ENCODE results near the gene TEDC2.
"Not testable (repeated sequence)": the region's sequence is repeated elsewhere in the genome, so short reads cannot be mapped to it uniquely, and the experiment has no call there.

TEDC2 gene

DNA sequence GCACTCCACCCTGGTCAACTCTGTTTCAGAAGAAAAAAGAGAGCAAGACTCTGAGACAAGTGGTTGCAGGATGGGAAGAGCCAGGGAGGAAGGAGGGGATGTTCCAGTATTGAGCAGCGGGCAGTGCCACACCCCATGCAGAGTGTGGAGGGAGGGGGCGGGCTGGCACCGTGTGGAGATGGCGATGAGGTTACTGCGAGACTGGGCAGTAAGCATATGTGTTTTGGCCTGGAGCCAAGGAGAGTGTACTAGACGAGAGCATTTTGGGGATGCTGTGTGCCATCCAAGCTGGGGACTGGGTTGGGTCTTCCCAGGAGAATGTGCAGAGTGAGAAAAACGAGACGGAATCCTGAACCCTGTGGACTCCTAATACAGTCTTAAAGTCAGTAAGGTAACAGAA, 18.4 kb downstream of the TEDC2 start:
- no peak for DNase-seq

DNA sequence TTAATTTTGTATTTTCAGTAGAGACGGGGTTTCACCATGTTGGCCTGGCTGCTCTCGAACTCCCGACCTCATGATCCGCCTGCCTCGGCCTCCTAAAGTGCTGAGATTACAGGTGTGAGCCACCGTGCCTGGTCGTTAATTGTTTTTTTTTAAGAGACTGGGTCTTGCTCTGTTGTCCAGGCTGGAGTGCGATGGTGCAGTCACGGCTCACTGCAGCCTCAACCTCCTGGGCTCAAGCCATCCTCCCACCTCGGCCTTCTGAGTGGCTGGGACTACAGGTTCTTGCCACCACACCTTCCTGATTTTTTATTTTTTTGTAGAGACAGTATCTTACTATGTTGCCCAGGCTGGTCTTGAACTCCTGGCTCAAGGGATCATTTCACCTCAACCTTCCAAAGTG, 20.1 kb downstream of the TEDC2 start:
- DNase-seq: not testable (repeated sequence)

- DNase-seq: peak; percentile 17
Observed at GRCh38 chr16:2480948-2481347, 21.0 kb downstream of the TEDC2 start.

- peak; percentile 15 for DNase-seq
Observed at GRCh38 chr16:2481676-2482075, 21.8 kb downstream of the TEDC2 start.

DNA sequence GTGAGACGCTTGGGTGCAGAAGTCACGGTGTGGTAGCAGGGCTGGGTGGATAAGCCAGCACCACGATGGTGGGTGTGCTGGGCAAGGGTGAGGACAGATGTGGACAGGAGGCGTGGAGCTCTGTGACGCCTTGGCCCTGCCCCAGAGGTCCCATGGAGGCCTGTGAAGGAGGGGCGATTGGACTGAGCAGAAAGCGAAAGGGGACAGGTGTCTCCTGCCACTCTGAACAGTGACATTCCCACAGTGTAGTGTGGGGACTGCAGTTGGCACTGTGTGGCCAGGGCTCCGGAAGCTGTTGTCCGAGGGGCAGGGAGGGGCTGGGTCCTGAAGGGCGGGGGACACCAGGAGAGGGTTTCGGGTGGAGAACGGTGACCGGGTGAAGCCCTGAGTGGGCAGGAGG, 22.3 kb downstream of the TEDC2 start:
- peak; percentile 34 for DNase-seq

GRCh38 chr16:2482708-2483534, 23.0 kb downstream of the TEDC2 start:
- DNase-seq: peak; percentile 89

DNA sequence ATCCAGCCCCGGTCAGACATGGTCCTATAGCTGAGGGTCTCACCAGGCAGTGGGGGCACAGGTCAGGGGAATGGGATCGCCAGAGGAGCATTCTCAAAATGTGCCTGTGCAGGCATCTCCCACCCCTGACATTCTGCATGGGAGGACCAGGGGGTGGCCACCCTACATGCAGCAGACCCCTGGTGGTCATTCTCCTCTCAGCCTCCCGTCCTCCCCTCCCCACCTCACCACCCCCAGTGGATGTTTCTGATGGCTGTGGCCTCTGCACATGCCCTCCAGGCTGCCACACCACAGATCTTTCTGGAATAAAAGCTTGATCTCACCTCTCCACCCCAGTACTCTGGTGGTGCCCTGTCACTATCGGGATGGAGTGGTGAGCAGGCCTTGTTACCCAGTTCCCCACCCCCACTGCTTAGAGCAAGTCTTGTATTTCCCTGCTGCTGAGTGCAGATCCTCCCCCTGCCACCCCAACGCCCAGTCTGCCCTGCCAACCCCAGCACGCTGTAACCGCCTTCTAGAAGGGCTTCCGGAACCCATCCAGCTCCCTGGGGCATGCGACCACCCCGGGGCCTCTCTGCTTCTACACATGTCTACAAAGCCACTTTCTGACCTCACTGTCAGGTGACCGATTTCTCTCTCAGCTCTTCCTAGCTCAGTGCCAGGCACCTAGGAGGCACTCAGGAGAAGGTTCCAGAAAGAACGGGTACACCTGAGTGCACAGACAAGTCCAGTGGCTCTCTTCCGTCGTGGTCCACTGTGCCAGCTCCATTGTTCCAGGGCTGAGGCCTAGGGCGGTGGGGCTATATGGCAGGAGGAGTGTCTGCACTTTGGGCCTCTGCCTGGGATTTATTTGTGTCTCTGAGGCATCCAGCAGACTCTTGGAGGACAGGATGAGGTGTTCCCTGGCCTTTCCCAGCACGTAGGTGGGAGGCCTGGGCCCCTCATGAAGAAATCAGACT, 24.3 kb downstream of the TEDC2 start:
- peak; percentile 22 for DNase-seq

GRCh38 chr16:2484898-2485508, 25.1 kb downstream of the TEDC2 start:
- no peak for DNase-seq

GRCh38 chr16:2485811-2486507, 26.1 kb downstream of the TEDC2 start:
- no peak for DNase-seq

GRCh38 chr16:2486645-2487516, 27.0 kb downstream of the TEDC2 start:
- no peak for DNase-seq

GRCh38 chr16:2487517-2487842, 27.6 kb downstream of the TEDC2 start:
- DNase-seq: no peak

DNA sequence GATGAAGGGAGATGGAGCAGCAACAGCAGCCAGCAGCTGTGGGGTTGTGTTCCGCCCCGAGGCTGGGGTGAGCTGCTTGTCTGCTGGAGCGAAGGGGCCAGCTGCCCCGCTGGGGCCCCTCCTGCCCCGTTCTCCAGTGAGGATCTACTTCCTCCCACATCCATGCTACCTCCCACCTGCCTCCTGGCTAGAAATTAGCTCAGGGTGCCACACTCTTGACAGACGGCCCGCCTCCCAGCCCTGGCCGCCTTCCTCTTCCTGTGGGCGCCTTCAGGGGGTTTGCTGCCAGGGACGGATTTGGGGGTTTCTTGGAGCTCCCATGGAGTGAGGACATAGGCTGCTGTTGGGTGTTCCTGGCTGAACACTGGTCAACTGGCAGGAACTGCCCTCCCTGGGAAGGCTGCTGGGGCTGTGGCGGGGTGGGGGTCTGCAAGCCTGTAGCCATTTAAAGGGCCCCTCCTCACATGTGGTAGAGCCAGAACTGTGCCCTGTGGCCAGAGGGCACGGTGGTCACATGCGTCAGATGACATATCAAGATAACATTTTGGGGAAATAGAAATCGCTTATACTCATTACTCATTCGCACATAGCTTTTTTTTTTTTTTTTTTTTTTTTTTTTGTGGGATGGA, 28.1 kb downstream of the TEDC2 start:
- DNase-seq: peak; percentile 46

GRCh38 chr16:2489581-2489980, 29.7 kb downstream of the TEDC2 start:
- DNase-seq: no peak

- DNase-seq: no peak
Observed at GRCh38 chr16:2490190-2491105, 30.5 kb downstream of the TEDC2 start.

- no peak for DNase-seq
Observed at GRCh38 chr16:2492292-2492691, 32.4 kb downstream of the TEDC2 start.

- DNase-seq: no peak
Observed at GRCh38 chr16:2493605-2494004, 33.7 kb downstream of the TEDC2 start.

DNA sequence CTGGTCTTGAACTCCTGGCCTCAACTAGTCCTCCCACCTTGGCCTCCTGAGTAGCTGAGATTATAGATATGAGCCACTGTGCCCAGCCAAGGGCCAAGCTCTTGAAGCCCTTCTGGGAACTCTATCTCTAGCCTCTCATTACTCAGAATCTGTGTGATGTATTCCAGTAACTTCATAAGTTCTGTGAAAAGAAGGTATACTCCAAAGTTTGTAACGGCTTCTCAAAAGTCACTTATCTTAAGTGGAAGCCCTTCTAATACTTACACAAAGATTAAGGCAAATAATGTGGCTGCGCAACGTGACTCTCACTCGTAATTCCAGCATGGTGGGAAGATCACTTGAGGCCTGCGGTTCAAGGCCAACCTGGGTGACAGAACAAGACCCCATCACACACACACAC, 34.7 kb downstream of the TEDC2 start:
- no peak for DNase-seq

DNA sequence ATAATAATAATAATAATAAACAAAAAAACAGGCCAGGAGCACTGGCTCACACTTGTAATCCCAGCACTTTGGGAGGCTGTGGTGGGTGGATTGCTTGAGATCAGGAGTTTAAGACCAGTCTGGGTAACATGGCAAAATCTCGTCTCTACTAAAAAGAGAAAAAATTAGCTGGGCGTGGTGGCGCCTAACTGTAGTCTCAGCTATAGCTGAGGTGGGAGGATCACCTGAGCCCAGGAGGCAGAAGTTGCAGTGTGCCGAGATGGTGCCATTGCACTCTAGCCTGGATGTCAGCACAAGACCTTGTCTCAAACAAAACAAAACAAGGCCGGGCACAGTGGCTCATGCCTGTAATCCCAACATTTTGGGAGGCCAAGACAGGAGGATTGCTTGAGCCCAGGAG, 35.1 kb downstream of the TEDC2 start:
- no peak for DNase-seq

DNA sequence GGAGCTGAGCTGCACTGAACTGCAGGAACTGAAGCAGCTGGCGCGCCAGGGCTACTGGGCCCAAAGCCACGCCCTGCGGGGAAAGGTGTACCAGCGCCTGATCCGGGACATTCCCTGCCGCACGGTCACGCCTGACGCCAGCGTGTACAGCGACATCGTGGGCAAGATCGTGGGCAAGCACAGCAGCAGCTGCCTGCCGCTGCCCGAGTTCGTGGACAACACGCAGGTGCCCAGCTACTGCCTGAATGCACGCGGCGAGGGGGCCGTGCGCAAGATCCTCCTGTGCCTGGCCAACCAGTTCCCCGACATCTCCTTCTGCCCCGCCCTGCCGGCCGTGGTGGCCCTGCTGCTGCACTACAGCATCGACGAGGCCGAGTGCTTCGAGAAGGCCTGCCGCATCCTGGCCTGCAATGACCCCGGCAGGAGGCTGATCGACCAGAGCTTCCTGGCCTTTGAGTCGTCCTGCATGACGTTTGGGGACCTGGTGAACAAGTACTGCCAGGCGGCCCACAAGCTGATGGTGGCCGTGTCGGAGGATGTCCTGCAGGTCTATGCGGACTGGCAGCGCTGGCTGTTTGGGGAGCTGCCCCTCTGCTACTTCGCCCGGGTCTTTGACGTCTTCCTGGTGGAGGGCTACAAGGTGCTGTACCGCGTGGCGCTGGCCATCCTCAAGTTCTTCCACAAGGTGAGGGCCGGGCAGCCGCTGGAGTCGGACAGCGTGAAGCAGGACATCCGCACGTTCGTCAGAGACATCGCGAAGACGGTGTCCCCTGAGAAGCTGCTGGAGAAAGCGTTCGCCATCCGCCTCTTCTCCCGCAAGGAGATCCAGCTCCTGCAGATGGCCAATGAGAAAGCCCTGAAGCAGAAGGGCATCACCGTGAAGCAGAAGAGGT, 36.6 kb downstream of the TEDC2 start:
- DNase-seq: no peak
